B cell (primary cell): Measurements from ENCODE around the gene PTN. TPM values are rescaled to one million over a fixed set of nuclear protein-coding genes. Genes with fewer than 3 reads are reported as not detected.

Experiments
- ATAC-seq: fragments of 200-7000 bp; cut with Tn5 transposase; one replicate; pipeline ENCODE4 v1.10.0; 2021; ENCODE audit warnings: low read depth, mild to moderate bottlenecking, moderate number of reproducible peaks, moderate library complexity
- CTCF ChIA-PET: fragments of 350-600 bp; sonication (Branson Sonifier 250); formaldehyde crosslinking; loops from one replicate; lab custom pipeline; 2021; ENCODE audit warnings: antibody characterized with exemption, inconsistent platforms; lab: Charles Lee
- POLR2A ChIA-PET: fragments of 350-600 bp; sonication (Branson Sonifier 250); formaldehyde crosslinking; loops from one replicate; lab custom pipeline; 2021; ENCODE audit warnings: antibody characterized with exemption; lab: Charles Lee
- DNase-seq: peaks from one replicate; pipeline ENCODE4 v3.0.0; 2013
- H2AFZ ChIP-seq: 2 replicates; pipeline ENCODE4 v1.6.1; 2012; ENCODE audit warnings: mild to moderate bottlenecking, low read depth, low read length; ENCODE audit not compliant: insufficient read depth, poor library complexity, severe bottlenecking
- H3K27ac ChIP-seq, 2 donors: 1 replicate in 1 of 2; 2 replicates in 1 of 2; pipeline ENCODE4 v1.5.1; 2012 to 2013; ENCODE audit warnings: low read length in 2 of 2, mild to moderate bottlenecking in 2 of 2, moderate library complexity in 1 of 2
- H3K27me3 ChIP-seq, 4 experiments: fragments of 200-600 bp in 1 of 4; sonication (generic) in 1 of 4; replicated peaks in 1 of 4; 1 replicate in 2 of 4; 2 replicates in 2 of 4; pipeline versions ENCODE4 v1.6.1 to v1.7.0; 2013 to 2016; ENCODE audit warnings: low read length in 3 of 4, mild to moderate bottlenecking in 2 of 4, mixed read lengths in 1 of 4, moderate library complexity in 1 of 4; ENCODE audit not compliant: insufficient read depth in 4 of 4, control insufficient read depth in 3 of 4; ENCODE audit errors: control extremely low read depth in 1 of 4
- H3K36me3 ChIP-seq, 2 experiments: replicated peaks in 1 of 2; 1 replicate in 1 of 2; 2 replicates in 1 of 2; pipeline versions ENCODE4 v1.6.1 to v1.7.1; 2013; ENCODE audit warnings: low read length in 1 of 2; ENCODE audit not compliant: insufficient read depth in 2 of 2, control insufficient read depth in 1 of 2; ENCODE audit errors: control extremely low read depth in 1 of 2, extremely low read depth in 1 of 2
- H3K4me1 ChIP-seq, 2 donors: fragments of 200-600 bp in 1 of 2; sonication (generic) in 1 of 2; 1 replicate in 1 of 2; 2 replicates in 1 of 2; pipeline versions ENCODE4 v1.5.1 to v1.6.1; 2013 to 2017; ENCODE audit warnings: low read length in 2 of 2; ENCODE audit not compliant: control insufficient read depth in 2 of 2, insufficient read depth in 2 of 2
- H3K4me2 ChIP-seq: replicated peaks from 2 replicates; pipeline ENCODE3; 2012; ENCODE audit warnings: mild to moderate bottlenecking, low read depth, low read length; ENCODE audit not compliant: poor library complexity, severe bottlenecking
- H3K4me3 ChIP-seq, 5 experiments: fragments of 200-600 bp in 1 of 5; sonication (generic) in 1 of 5; 1 replicate in 3 of 5; 2 replicates in 2 of 5; pipeline versions ENCODE4 v1.5.1 to v1.7.0; 2011 to 2016; ENCODE audit warnings: low read length in 4 of 5, mild to moderate bottlenecking in 4 of 5, low read depth in 2 of 5, control low read depth in 1 of 5, moderate library complexity in 1 of 5; ENCODE audit not compliant: insufficient read depth in 1 of 5; ENCODE audit errors: control extremely low read depth in 1 of 5, extremely low read depth in 1 of 5
- H3K79me2 ChIP-seq: fragments of 200-600 bp; sonication (generic); one replicate; pipeline ENCODE4 v1.6.0; 2016; ENCODE audit warnings: low read length; ENCODE audit not compliant: control insufficient read depth, insufficient read depth
- H3K9ac ChIP-seq: fragments of 200-600 bp; sonication (generic); 2 replicates; pipeline ENCODE4 v1.6.1; 2017; ENCODE audit warnings: mild to moderate bottlenecking, low read length, moderate library complexity
- H3K9me3 ChIP-seq, 3 donors: one replicate each; pipeline versions ENCODE4 v1.6.1 to v1.7.1; 2013; ENCODE audit warnings: low read length in 2 of 3; ENCODE audit not compliant: control insufficient read depth in 2 of 3, insufficient read depth in 1 of 3; ENCODE audit errors: control extremely low read depth in 1 of 3
- H4K20me1 ChIP-seq: 2 replicates; pipeline ENCODE4 v1.6.0; 2012; ENCODE audit warnings: mild to moderate bottlenecking, low read length; ENCODE audit not compliant: insufficient read depth, control insufficient read depth, poor library complexity, severe bottlenecking
- H3K27ac Mint-ChIP-seq: one replicate; pipeline ENCODE4 v1.8.0; 2021; ENCODE audit warnings: mixed read lengths
- H3K27me3 Mint-ChIP-seq: one replicate; pipeline ENCODE4 v1.8.0; 2021; ENCODE audit warnings: mixed read lengths
- H3K4me1 Mint-ChIP-seq: one replicate; pipeline ENCODE4 v1.8.0; 2021; ENCODE audit warnings: mixed read lengths
- H3K4me3 Mint-ChIP-seq: one replicate; pipeline ENCODE4 v1.8.0; 2021; ENCODE audit warnings: mixed read lengths
- H3K9me3 Mint-ChIP-seq: one replicate; pipeline ENCODE4 v1.8.0; 2022; ENCODE audit warnings: mixed read lengths; ENCODE audit not compliant: insufficient read depth
- CTCF ChIP-seq: fragments of 200-600 bp; IDR thresholded peaks from one replicate; pipeline ENCODE4 v1.8.0; 2022; ENCODE audit warnings: antibody characterized with exemption, mild to moderate bottlenecking
- EZH2 ChIP-seq: IDR thresholded peaks from 2 replicates; pipeline ENCODE4 v1.6.1; 2012; ENCODE audit warnings: borderline replicate concordance, low read depth, mild to moderate bottlenecking, moderate library complexity, low read length; ENCODE audit not compliant: insufficient read depth, poor library complexity, severe bottlenecking
- WGBS: methylation state at CpG from one replicate; pipeline ENCODE4 v1.1.5; 2013; ENCODE audit warnings: missing lambda C conversion rate; ENCODE audit not compliant: insufficient coverage; 5-methylcytosine and 5-hydroxymethylcytosine counted together
- intact Hi-C: fragments of 100-400 bp; cut with micrococcal nuclease; formaldehyde crosslinking; loops from one replicate; pipeline ENCODE4 v1.10.0; 2022
- polyA plus RNA-seq: library from polyadenylated mRNA; depleted of rRNA; stranded (reverse); fragments of >200 nt; gene quantifications from 2 replicates; pipeline ENCODE4 v1.2.3, GENCODE V29; 2012
- total RNA-seq, 2 donors: library from RNA; stranded (reverse); fragments of 120-200 nt in 1 of 2; gene quantifications; 1 replicate in 1 of 2; 2 replicates in 1 of 2; pipeline versions ENCODE4 v1.2.3 to v1.2.4, GENCODE V29; 2013 to 2022

The PTN gene
- total and polyA plus RNA-seq, 2 donors (not counting 1 experiment from before 2014, with no cell fraction given), result not detected

- DNase-seq, result no peak
Measured at GRCh38 chr7:137354961-137355360, 11.4 kb upstream of the PTN start.

DNA sequence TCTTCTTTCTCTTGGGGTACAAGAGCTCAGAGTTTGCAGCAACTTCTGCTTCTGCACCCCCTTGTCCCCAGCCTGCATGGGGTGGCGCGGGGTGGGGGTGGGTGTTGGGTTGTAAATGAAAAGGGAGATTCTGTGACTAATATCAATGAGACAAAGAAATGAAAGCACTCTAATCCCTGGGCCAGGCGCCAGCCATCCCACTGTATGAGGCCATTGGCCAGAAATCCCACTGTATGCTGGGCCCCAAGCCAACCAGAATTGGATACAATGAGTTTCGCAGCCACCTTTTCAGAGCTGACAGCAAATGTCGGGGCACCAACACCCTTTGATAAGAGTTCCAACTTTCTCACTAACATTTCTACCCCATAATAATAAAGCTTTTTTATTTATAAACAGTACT, 10.9 kb upstream of the PTN start:
- Histone ChIP-seq H3K9ac (no peak overlapping the region), H3K9me3 (no peaks in the 10 kb centered on the region), H3K4me1 (no peaks in the 10 kb centered on the region), H3K27ac (no peak overlapping the region), H3K36me3 (no peaks in the 10 kb centered on the region), H3K27me3 (no peaks in the 10 kb centered on the region), H3K4me2 (no peak overlapping the region), H3K79me2 (no peaks in the 10 kb centered on the region), H2AFZ (no peak overlapping the region), H4K20me1 (no peaks in the 10 kb centered on the region), H3K4me3 (no peak overlapping the region)
- ATAC-seq (no peak), DNase-seq (no peak)
- CTCF ChIA-PET, result no interaction called here
- POLR2A ChIA-PET, result no interaction called here
- H3K27ac Mint-ChIP-seq, result no peak overlapping the region
- peaks cover 3% of the 10 kb centered on the region for H3K9me3 Mint-ChIP-seq
- intact Hi-C loops, result no loop called here
- TF ChIP-seq CTCF, result no peak
- TF ChIP-seq EZH2, result no peak
- H3K4me3 Mint-ChIP-seq, result no peak overlapping the region
- WGBS, result 95% methylated on average over 1 of the region's 5 CpGs
- H3K4me1 Mint-ChIP-seq, result no peaks in the 10 kb centered on the region
- H3K27me3 Mint-ChIP-seq, result no peaks in the 10 kb centered on the region

More at GRCh38 chr7:137354961-137355360, 11.4 kb upstream of the PTN start:
- intact Hi-C loops, result no loop called here
- no peak overlapping the region for H3K4me3 Mint-ChIP-seq
- no peak overlapping the region for H3K4me2 ChIP-seq
- peaks cover 3% of the 10 kb centered on the region for H3K9me3 Mint-ChIP-seq
- no peaks in the 10 kb centered on the region for H3K27me3 ChIP-seq
- H3K79me2 ChIP-seq, result no peaks in the 10 kb centered on the region
- H4K20me1 ChIP-seq, result no peaks in the 10 kb centered on the region
- no peaks in the 10 kb centered on the region for H3K9me3 ChIP-seq
- no peak overlapping the region for H2AFZ ChIP-seq
- no peak overlapping the region for H3K27ac Mint-ChIP-seq
- H3K27ac ChIP-seq, result no peak overlapping the region
- H3K27me3 Mint-ChIP-seq, result no peaks in the 10 kb centered on the region
- TF ChIP-seq CTCF, result no peak
- TF ChIP-seq EZH2, result no peak
- H3K4me3 ChIP-seq, result no peak overlapping the region
- H3K4me1 Mint-ChIP-seq, result no peaks in the 10 kb centered on the region
- H3K4me1 ChIP-seq, result no peaks in the 10 kb centered on the region
- ChIA-PET POLR2A (no interaction called here), CTCF (no interaction called here)
- ATAC-seq, result no peak
- no peaks in the 10 kb centered on the region for H3K36me3 ChIP-seq
- no peak overlapping the region for H3K9ac ChIP-seq
